GM12878 (cell line): ENCODE data around the gene RRAS. TPM values are rescaled to one million over a fixed set of nuclear protein-coding genes. Genes with fewer than 3 reads are reported as not detected.

Experiments
- EED ChIP-seq: sonication (generic); IDR thresholded peaks from 2 replicates; pipeline ENCODE4 v1.6.1; 2016; ENCODE audit warnings: antibody characterized with exemption, low read depth
- EZH2 ChIP-seq: IDR thresholded peaks from 2 replicates; pipeline ENCODE4 v1.6.1; 2012; ENCODE audit warnings: low read depth, mild to moderate bottlenecking, control low read depth, inconsistent platforms, low read length, borderline replicate concordance; ENCODE audit not compliant: control insufficient read depth
- FOXK2 ChIP-seq: fragments of 450-650 bp; IDR thresholded peaks from 2 replicates; pipeline ENCODE4 v1.6.1; 2017; ENCODE audit warnings: mild to moderate bottlenecking, moderate library complexity
- HDAC6 ChIP-seq: fragments of 200-600 bp; sonication (generic); IDR thresholded peaks from one replicate; pipeline ENCODE4 v1.8.0; 2017; ENCODE audit warnings: antibody characterized with exemption; ENCODE audit not compliant: unreplicated experiment
- IRF4 ChIP-seq: IDR thresholded peaks from 2 replicates; pipeline ENCODE4 v1.6.1; 2011; ENCODE audit warnings: low read depth, low read length
- LARP7 ChIP-seq: fragments of 450-650 bp; IDR thresholded peaks from 2 replicates; pipeline ENCODE4 v1.6.1; 2017; ENCODE audit warnings: mild to moderate bottlenecking
- MEF2B ChIP-seq: fragments of 450-650 bp; IDR thresholded peaks from 2 replicates; pipeline ENCODE4 v1.6.1; 2018; ENCODE audit warnings: mild to moderate bottlenecking, moderate library complexity; ENCODE audit not compliant: partially characterized antibody, poor library complexity, severe bottlenecking
- NFIC ChIP-seq: IDR thresholded peaks from 2 replicates; pipeline ENCODE4 v1.6.1; 2012; ENCODE audit warnings: low read depth, mild to moderate bottlenecking, inconsistent platforms, low read length, moderate library complexity
- SMARCA5 ChIP-seq: fragments of 450-650 bp; IDR thresholded peaks from 2 replicates; pipeline ENCODE4 v1.6.1; 2017; ENCODE audit warnings: mild to moderate bottlenecking
- SPI1 ChIP-seq: IDR thresholded peaks from 2 replicates; pipeline ENCODE4 v1.6.1; 2011; ENCODE audit warnings: low read depth, mild to moderate bottlenecking, low read length, moderate library complexity, borderline replicate concordance; ENCODE audit not compliant: insufficient read depth
- SRF ChIP-seq, 2 experiments: IDR thresholded peaks; 2 replicates each; pipeline ENCODE4 v1.6.1; 2011; ENCODE audit warnings: low read depth in 2 of 2, low read length in 2 of 2, mild to moderate bottlenecking in 1 of 2, moderate library complexity in 1 of 2
- SUPT20H ChIP-seq: IDR thresholded peaks from 2 replicates; pipeline ENCODE4 v1.6.1; 2011; ENCODE audit warnings: low read depth, mild to moderate bottlenecking, low read length, moderate library complexity, borderline replicate concordance; ENCODE audit not compliant: control insufficient read depth
- TBL1XR1 ChIP-seq: IDR thresholded peaks from 2 replicates; pipeline ENCODE4 v1.6.1; 2012; ENCODE audit warnings: low read depth, low read length, improper control_type of control experiment
- ZBED1 ChIP-seq: IDR thresholded peaks from 2 replicates; pipeline ENCODE4 v1.6.1; 2016; ENCODE audit warnings: borderline replicate concordance
- ZNF384 ChIP-seq: IDR thresholded peaks from 2 replicates; pipeline ENCODE4 v1.6.1; 2012; ENCODE audit warnings: low read depth, mild to moderate bottlenecking, low read length, improper control_type of control experiment, borderline replicate concordance
- ZNF622 ChIP-seq: fragments of 450-650 bp; IDR thresholded peaks from 2 replicates; pipeline ENCODE4 v1.6.1; 2017; ENCODE audit warnings: mild to moderate bottlenecking, inconsistent platforms
- polyA plus RNA-seq, 11 experiments: library from polyadenylated mRNA; depleted of rRNA in 4 of 11; unstranded in 6 of 11; stranded (reverse) in 5 of 11; fragments of >200 nt; fragmentation: Nextera tagmentation in 4 of 11; fragmentation: Illumina TruSeq in 1 of 11; extraction: Ambion mirVana in 4 of 11; extraction: Trizol in 1 of 11; gene quantifications; 1 replicate in 1 of 11; 2 replicates in 10 of 11; pipeline versions ENCODE4 v1.2.1 to v1.2.3, GENCODE V29; 2011 to 2016; ENCODE audit warnings: inconsistent platforms in 2 of 11, missing spikeins in 2 of 11, low read depth in 1 of 11
- total RNA-seq, 4 experiments: library from RNA; depleted of rRNA in 3 of 4; stranded (reverse); fragments of >200 nt in 3 of 4; fragmentation: Illumina TruSeq in 1 of 4; extraction: Trizol in 1 of 4; gene quantifications; 2 replicates each; pipeline versions ENCODE4 v1.2.1 to v1.2.3, GENCODE V29; 2013 to 2021
- TF ChIP-seq, protein P1 (sequence below): fragments of 450-650 bp; formaldehyde crosslinking; IDR thresholded peaks from 2 replicates; pipeline ENCODE4 v1.4.0; 2022; ENCODE audit warnings: mild to moderate bottlenecking, moderate library complexity
- TF ChIP-seq, protein P2 (sequence below): IDR thresholded peaks from 2 replicates; pipeline ENCODE4 v1.6.1; 2012; ENCODE audit warnings: low read depth, low read length, improper control_type of control experiment
- TF ChIP-seq, protein P3 (sequence below): IDR thresholded peaks from 2 replicates; pipeline ENCODE4 v1.6.1; 2012; ENCODE audit warnings: improper control_type of control experiment, low read depth, low read length; ENCODE audit not compliant: insufficient replicate concordance
- TF ChIP-seq, protein P4 (sequence below): fragments of 450-650 bp; IDR thresholded peaks from 2 replicates; pipeline ENCODE4 v1.6.1; 2017; ENCODE audit warnings: low read depth, mild to moderate bottlenecking, moderate library complexity

Gene RRAS
- total and polyA plus RNA-seq, 10 of the 15 experiments (the other 5 are each of a cell fraction or from before 2014, with no cell fraction given) = 0.24 to 5.8 (median 1.8) TPM

DNA sequence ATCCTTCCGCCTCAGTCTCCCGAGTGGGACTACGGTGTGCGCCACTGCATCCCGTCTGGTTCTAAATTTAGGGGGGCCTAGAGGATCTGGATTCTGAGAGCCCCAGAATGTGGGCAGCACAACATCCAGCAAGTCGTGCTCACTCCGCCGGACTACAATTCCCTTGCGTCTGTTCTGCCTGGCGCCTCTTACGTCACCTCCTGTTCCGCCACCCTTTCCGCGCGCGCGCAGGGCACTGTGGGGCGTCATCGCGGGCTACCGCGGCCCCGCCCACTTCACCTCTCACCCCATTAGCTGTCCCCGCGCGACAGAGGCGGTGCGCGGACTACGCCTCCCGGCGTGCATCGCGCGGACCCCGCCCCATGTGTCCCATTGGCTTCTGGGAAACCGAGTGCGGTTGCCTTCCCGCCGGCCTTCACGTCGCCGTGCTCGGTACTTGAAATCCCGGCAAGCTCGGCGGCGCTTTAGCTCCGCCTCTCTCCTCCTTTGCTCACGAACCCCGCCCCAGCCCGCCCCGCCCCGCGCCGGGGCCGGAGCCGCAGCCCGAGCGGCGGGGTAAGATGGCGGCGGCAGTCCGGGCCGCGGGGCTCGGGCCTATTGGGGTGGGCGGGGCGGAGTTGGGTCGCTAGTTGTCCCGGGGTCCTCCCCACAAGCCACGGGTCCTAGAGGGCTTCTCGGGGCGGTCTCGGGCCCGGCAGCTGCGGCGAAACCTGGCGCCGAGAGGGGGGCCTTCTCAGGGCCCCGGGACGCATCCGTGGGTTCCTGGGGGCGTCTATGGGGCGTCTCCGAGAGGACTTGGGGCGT is 1.9 kb upstream of the RRAS start, which contains the start of gene SCAF1 (continued):
- TF ChIP-seq, protein P1, sequence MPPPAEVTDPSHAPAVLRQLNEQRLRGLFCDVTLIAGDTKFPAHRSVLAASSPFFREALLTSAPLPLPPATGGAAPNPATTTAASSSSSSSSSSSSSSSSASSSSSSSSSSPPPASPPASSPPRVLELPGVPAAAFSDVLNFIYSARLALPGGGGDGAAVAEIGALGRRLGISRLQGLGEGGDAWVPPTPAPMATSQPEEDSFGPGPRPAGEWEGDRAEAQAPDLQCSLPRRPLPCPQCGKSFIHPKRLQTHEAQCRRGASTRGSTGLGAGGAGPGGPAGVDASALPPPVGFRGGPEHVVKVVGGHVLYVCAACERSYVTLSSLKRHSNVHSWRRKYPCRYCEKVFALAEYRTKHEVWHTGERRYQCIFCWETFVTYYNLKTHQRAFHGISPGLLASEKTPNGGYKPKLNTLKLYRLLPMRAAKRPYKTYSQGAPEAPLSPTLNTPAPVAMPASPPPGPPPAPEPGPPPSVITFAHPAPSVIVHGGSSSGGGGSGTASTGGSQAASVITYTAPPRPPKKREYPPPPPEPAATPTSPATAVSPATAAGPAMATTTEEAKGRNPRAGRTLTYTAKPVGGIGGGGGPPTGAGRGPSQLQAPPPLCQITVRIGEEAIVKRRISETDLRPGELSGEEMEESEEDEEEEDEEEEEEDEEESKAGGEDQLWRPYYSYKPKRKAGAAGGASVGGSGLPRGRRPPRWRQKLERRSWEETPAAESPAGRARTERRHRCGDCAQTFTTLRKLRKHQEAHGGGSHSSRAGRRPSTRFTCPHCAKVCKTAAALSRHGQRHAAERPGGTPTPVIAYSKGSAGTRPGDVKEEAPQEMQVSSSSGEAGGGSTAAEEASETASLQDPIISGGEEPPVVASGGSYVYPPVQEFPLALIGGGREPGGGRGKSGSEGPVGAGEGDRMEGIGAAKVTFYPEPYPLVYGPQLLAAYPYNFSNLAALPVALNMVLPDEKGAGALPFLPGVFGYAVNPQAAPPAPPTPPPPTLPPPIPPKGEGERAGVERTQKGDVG = no peak
- TF ChIP-seq EZH2 = no peak
- TF ChIP-seq, protein P2, sequence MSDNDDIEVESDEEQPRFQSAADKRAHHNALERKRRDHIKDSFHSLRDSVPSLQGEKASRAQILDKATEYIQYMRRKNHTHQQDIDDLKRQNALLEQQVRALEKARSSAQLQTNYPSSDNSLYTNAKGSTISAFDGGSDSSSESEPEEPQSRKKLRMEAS = no peak; the same call in none of the 2 replicates
- TF ChIP-seq TBL1XR1 = peak; percentile 83
- TF ChIP-seq HDAC6 = no peak
- 0 out of 2 replicates have a peak, but pooled peaks have one; percentile 18 for TF ChIP-seq LARP7
- no peak for TF ChIP-seq MEF2B
- TF ChIP-seq FOXK2 = no peak
- no peak for TF ChIP-seq IRF4
- no peak for TF ChIP-seq EED
- TF ChIP-seq ZBED1 = no peak
- no peak for TF ChIP-seq NFIC
- TF ChIP-seq SUPT20H = no peak
- no peak for TF ChIP-seq SMARCA5
- TF ChIP-seq ZNF384 = no peak
- TF ChIP-seq, protein P3, sequence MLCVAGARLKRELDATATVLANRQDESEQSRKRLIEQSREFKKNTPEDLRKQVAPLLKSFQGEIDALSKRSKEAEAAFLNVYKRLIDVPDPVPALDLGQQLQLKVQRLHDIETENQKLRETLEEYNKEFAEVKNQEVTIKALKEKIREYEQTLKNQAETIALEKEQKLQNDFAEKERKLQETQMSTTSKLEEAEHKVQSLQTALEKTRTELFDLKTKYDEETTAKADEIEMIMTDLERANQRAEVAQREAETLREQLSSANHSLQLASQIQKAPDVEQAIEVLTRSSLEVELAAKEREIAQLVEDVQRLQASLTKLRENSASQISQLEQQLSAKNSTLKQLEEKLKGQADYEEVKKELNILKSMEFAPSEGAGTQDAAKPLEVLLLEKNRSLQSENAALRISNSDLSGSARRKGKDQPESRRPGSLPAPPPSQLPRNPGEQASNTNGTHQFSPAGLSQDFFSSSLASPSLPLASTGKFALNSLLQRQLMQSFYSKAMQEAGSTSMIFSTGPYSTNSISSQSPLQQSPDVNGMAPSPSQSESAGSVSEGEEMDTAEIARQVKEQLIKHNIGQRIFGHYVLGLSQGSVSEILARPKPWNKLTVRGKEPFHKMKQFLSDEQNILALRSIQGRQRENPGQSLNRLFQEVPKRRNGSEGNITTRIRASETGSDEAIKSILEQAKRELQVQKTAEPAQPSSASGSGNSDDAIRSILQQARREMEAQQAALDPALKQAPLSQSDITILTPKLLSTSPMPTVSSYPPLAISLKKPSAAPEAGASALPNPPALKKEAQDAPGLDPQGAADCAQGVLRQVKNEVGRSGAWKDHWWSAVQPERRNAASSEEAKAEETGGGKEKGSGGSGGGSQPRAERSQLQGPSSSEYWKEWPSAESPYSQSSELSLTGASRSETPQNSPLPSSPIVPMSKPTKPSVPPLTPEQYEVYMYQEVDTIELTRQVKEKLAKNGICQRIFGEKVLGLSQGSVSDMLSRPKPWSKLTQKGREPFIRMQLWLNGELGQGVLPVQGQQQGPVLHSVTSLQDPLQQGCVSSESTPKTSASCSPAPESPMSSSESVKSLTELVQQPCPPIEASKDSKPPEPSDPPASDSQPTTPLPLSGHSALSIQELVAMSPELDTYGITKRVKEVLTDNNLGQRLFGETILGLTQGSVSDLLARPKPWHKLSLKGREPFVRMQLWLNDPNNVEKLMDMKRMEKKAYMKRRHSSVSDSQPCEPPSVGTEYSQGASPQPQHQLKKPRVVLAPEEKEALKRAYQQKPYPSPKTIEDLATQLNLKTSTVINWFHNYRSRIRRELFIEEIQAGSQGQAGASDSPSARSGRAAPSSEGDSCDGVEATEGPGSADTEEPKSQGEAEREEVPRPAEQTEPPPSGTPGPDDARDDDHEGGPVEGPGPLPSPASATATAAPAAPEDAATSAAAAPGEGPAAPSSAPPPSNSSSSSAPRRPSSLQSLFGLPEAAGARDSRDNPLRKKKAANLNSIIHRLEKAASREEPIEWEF = no peak
- TF ChIP-seq SRF (IDR thresholded peaks at IDR 0.05; ENCODE audit: low read depth in 2 of 2, low read length in 2 of 2) = peak in 1 of 2 experiments; percentile 61; a peak in 1 of 4 replicates
- no peak for TF ChIP-seq SPI1
- no peak for TF ChIP-seq ZNF622
- TF ChIP-seq, protein P4, sequence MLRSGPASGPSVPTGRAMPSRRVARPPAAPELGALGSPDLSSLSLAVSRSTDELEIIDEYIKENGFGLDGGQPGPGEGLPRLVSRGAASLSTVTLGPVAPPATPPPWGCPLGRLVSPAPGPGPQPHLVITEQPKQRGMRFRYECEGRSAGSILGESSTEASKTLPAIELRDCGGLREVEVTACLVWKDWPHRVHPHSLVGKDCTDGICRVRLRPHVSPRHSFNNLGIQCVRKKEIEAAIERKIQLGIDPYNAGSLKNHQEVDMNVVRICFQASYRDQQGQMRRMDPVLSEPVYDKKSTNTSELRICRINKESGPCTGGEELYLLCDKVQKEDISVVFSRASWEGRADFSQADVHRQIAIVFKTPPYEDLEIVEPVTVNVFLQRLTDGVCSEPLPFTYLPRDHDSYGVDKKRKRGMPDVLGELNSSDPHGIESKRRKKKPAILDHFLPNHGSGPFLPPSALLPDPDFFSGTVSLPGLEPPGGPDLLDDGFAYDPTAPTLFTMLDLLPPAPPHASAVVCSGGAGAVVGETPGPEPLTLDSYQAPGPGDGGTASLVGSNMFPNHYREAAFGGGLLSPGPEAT = no peak
